PC-9 (cell line): ENCODE results near the gene CNOT1. TPM values are rescaled to one million over a fixed set of nuclear protein-coding genes. Genes with fewer than 3 reads are reported as not detected.

ENCODE experiments used
- BruUV-seq: library from RNA; stranded (reverse); fragments of 400-500 nt; replicated peaks from 2 replicates; lab custom pipeline; 2021; lab: Mats Ljungman, UMichigan
- CTCF ChIA-PET: fragments of 300-600 bp; sonication (Branson Sonifier 250); formaldehyde crosslinking; loops from one replicate; lab custom pipeline; 2022; ENCODE audit warnings: antibody characterized with exemption; lab: Charles Lee
- POLR2A ChIA-PET: fragments of 300-600 bp; sonication (Branson Sonifier 250); formaldehyde crosslinking; loops from one replicate; lab custom pipeline; 2022; ENCODE audit warnings: antibody characterized with exemption; ENCODE audit not compliant: unreplicated experiment; lab: Charles Lee
- DNase-seq, 2 experiments: peaks; one replicate each; pipeline versions ENCODE4 v3.0.0 to v3.0.0-alpha.2; 2015 to 2022; ENCODE audit warnings: mixed read lengths in 1 of 2
- H2AFZ ChIP-seq: fragments of 200-600 bp; sonication (generic); 2 replicates; pipeline ENCODE4 v1.8.1; 2017; ENCODE audit warnings: antibody characterized with exemption
- H3F3A ChIP-seq: fragments of 200-600 bp; sonication (generic); 2 replicates; pipeline ENCODE4 v1.8.1; 2017; ENCODE audit warnings: antibody characterized with exemption, mild to moderate bottlenecking, low read depth; ENCODE audit not compliant: insufficient read depth
- H3K27ac ChIP-seq: fragments of 200-600 bp; sonication (generic); 2 replicates; pipeline ENCODE4 v1.6.1; 2016; ENCODE audit warnings: mixed run types
- H3K27me3 ChIP-seq: fragments of 200-600 bp; sonication (generic); 2 replicates; pipeline ENCODE4 v1.6.1; 2016; ENCODE audit warnings: low read depth, mixed run types; ENCODE audit not compliant: insufficient read depth
- H3K36me3 ChIP-seq: fragments of 200-600 bp; sonication (generic); 2 replicates; pipeline ENCODE4 v1.6.1; 2016; ENCODE audit warnings: low read depth, mixed run types
- H3K4me1 ChIP-seq: fragments of 200-600 bp; sonication (generic); replicated peaks from 2 replicates; pipeline ENCODE4 v1.6.1; 2016; ENCODE audit warnings: mixed run types; ENCODE audit not compliant: insufficient read depth
- H3K4me2 ChIP-seq: fragments of 200-600 bp; sonication (generic); 2 replicates; pipeline ENCODE4 v1.6.1; 2017; ENCODE audit warnings: mixed run types
- H3K4me3 ChIP-seq: fragments of 200-600 bp; sonication (generic); 2 replicates; pipeline ENCODE4 v1.6.1; 2016; ENCODE audit warnings: mixed run types
- H3K79me2 ChIP-seq: fragments of 200-600 bp; sonication (generic); 2 replicates; pipeline ENCODE4 v1.6.1; 2017; ENCODE audit warnings: low read depth, mixed run types
- H3K9me2 ChIP-seq: fragments of 200-600 bp; sonication (generic); 2 replicates; pipeline ENCODE4 v1.8.1; 2017; ENCODE audit warnings: mild to moderate bottlenecking; ENCODE audit not compliant: insufficient read depth
- H3K9me3 ChIP-seq: fragments of 200-600 bp; sonication (generic); 2 replicates; pipeline ENCODE4 v1.8.1; 2016; ENCODE audit warnings: low read depth; ENCODE audit not compliant: insufficient read depth
- H4K20me1 ChIP-seq: fragments of 200-600 bp; sonication (generic); 2 replicates; pipeline ENCODE4 v1.8.1; 2017; ENCODE audit not compliant: insufficient read depth
- EZH2 ChIP-seq: fragments of 200-600 bp; sonication (generic); IDR thresholded peaks from 2 replicates; pipeline ENCODE4 v1.8.0; 2017; ENCODE audit warnings: antibody characterized with exemption, low read depth
- intact Hi-C: fragments of 100-400 bp; cut with micrococcal nuclease; formaldehyde crosslinking; loops from one replicate; pipeline ENCODE4 v1.10.0; 2022; ENCODE audit not compliant: unreplicated experiment
- total RNA-seq: library from RNA; stranded (reverse); gene quantifications from 2 replicates; pipeline ENCODE4 v1.2.3, GENCODE V29; 2021
- TF ChIP-seq, protein P1 (sequence below): fragments of 200-600 bp; sonication (generic); conservative IDR thresholded peaks from 2 replicates; pipeline ENCODE4 v1.6.1; 2017; ENCODE audit warnings: mixed run types, antibody characterized with exemption, mild to moderate bottlenecking, moderate library complexity

CNOT1 gene
- total RNA-seq, 1 experiment from 2014 or later, result 233 TPM

DNA sequence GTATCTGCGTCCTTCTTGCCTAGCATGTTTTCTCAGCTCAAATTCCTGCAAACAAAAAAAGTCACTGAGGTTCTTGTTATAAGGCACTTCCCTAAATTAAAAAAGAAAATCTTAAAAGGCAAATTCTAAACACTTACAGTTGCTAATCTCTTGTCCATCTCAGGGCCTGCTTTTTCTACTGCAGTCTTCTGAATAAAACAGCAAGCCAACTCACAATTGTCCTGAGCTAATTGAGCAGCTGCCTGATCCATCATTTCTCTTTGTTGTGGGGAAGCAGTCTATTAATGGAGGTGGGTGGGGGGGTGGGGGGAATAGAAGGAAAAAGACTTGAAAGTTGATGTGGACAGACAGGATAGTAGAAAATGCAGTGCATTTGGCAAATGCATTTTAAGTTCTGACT lies 87.3 kb downstream of the CNOT1 start:
- Histone ChIP-seq H3K79me2 (no peaks in the 10 kb centered on the region), H3K27ac (no peak overlapping the region), H3K4me2 (no peak overlapping the region), H3K27me3 (no peaks in the 10 kb centered on the region), H3K9me2 (no peaks in the 10 kb centered on the region), H3K4me3 (no peak overlapping the region), H3K36me3 (peaks cover 80% of the 10 kb centered on the region), H3K4me1 (no peaks in the 10 kb centered on the region), H3K9me3 (no peaks in the 10 kb centered on the region), H4K20me1 (peaks cover 30% of the 10 kb centered on the region), H3F3A (peaks cover 31% of the 10 kb centered on the region; the same call in 1 of the 2 replicates), H2AFZ (no peak overlapping the region)
- ChIA-PET CTCF (no interaction called here), POLR2A (no interaction called here)
- BruUV-seq, result no TSS peak
- DNase-seq, result no peak
- intact Hi-C loops, result loop anchor here (5.0 kb wide), 1 partner anchor 40 kb away; no protein-coding TSS in a partner anchor
- no peak for TF ChIP-seq EZH2
- TF ChIP-seq, protein P1, sequence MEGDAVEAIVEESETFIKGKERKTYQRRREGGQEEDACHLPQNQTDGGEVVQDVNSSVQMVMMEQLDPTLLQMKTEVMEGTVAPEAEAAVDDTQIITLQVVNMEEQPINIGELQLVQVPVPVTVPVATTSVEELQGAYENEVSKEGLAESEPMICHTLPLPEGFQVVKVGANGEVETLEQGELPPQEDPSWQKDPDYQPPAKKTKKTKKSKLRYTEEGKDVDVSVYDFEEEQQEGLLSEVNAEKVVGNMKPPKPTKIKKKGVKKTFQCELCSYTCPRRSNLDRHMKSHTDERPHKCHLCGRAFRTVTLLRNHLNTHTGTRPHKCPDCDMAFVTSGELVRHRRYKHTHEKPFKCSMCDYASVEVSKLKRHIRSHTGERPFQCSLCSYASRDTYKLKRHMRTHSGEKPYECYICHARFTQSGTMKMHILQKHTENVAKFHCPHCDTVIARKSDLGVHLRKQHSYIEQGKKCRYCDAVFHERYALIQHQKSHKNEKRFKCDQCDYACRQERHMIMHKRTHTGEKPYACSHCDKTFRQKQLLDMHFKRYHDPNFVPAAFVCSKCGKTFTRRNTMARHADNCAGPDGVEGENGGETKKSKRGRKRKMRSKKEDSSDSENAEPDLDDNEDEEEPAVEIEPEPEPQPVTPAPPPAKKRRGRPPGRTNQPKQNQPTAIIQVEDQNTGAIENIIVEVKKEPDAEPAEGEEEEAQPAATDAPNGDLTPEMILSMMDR, result no peak

DNA sequence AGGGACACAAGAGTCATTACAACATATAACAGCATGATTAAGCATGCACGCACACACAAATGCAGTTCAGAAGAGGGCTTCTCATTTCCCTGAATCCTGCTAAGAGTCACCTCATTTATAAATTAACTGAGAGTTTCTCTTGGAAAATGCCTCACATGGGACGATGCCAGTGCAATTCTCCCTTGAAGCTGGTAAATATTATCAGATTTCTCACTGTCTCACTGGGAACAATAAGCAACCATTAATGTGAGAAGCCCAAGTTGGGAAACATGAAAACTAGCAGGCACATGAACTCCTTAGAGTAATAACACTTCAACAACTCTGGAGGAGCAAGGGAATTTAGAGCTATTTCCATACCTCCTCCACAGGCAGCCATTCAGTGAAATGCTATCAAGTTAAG lies 87.9 kb downstream of the CNOT1 start:
- no TSS peak for BruUV-seq
- Histone ChIP-seq H3K9me2 (no peaks in the 10 kb centered on the region), H3K27ac (no peak overlapping the region), H3K4me2 (no peak overlapping the region), H3K4me3 (no peak overlapping the region), H3K79me2 (no peaks in the 10 kb centered on the region), H3K4me1 (no peaks in the 10 kb centered on the region), H2AFZ (no peak overlapping the region), H3K9me3 (no peaks in the 10 kb centered on the region), H3K36me3 (peaks cover 80% of the 10 kb centered on the region), H3F3A (peaks cover 32% of the 10 kb centered on the region; the same call in 1 of the 2 replicates), H3K27me3 (no peaks in the 10 kb centered on the region), H4K20me1 (peaks cover 28% of the 10 kb centered on the region)
- ChIA-PET POLR2A (no interaction called here), CTCF (no interaction called here)
- DNase-seq, result no peak
- intact Hi-C loops, result loop anchor here (5.0 kb wide), 1 partner anchor 41 kb away; no protein-coding TSS in a partner anchor
- TF ChIP-seq EZH2, result no peak
- TF ChIP-seq, protein P1, result no peak

DNA sequence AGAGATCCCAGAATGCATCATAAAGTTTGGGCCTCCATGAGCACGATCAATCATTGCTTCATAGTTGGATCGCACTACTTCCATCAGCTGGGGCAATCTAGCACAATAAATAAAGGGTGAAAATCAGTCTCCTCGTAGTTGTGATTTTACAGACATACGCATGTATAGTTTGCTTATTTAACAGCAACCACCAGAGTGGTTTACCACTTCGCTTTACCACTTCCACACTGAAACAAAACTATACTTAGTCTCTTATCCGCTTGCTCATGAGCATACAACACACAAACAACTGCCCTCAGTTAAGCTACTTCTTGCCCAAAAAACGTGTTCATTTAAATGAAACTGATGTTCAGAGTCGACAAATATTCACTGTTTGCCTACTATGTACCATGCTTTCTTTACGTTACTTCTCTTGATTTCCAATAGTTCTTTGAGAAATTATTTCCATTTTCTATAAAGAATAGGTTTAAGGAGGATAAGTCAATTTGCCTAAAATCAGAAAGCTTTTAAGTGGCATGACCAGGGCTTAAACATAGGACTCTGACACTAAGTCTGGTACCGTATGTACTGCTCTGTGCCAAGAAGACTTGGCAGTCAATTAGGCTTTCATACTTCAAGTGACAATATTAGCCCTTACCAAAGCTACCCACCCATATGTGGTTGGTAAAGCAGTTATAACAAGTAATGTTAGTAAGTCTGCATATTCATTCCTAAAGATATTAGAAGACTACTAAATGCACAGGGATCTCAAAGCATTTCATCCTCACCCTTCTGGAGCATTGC lies 92.3 kb downstream of the CNOT1 start:
- H3K79me2 ChIP-seq, result no peaks in the 10 kb centered on the region
- no peaks in the 10 kb centered on the region for H3K9me3 ChIP-seq
- ChIA-PET POLR2A (no interaction called here), CTCF (no interaction called here)
- no peaks in the 10 kb centered on the region for H3K27me3 ChIP-seq
- peaks cover 22% of the 10 kb centered on the region for H4K20me1 ChIP-seq
- intact Hi-C loops, result no loop called here
- no peak overlapping the region for H3K4me2 ChIP-seq
- H3K4me3 ChIP-seq, result no peak overlapping the region
- no peak for DNase-seq
- no peaks in the 10 kb centered on the region for H3K9me2 ChIP-seq
- H2AFZ ChIP-seq, result no peak overlapping the region
- peaks cover 32% of the 10 kb centered on the region for H3F3A ChIP-seq
- H3K27ac ChIP-seq, result no peak overlapping the region
- H3K4me1 ChIP-seq, result no peaks in the 10 kb centered on the region
- TF ChIP-seq EZH2, result no peak
- TF ChIP-seq, protein P1, result no peak
- no TSS peak for BruUV-seq
- H3K36me3 ChIP-seq, result peaks cover 70% of the 10 kb centered on the region
